Prostate gland (tissue), 2 donors: ENCODE data around the gene SFTA2. TPM values are rescaled to one million over a fixed set of nuclear protein-coding genes. Genes with fewer than 3 reads are reported as not detected.
"Not testable (repeated sequence)": the region's sequence is repeated elsewhere in the genome, so short reads cannot be mapped to it uniquely, and the experiment has no call there.

Source experiments
- DNase-seq: peaks from one replicate; pipeline ENCODE4 v3.0.0-alpha.2; 2019; ENCODE audit warnings: low spot score
- H3K27ac ChIP-seq, 2 donors: fragments of 200-600 bp; sonication (generic); 2 replicates each; pipeline ENCODE4 v1.5.1; 2017 to 2019
- H3K27me3 ChIP-seq: fragments of 200-600 bp; sonication (generic); replicated peaks from 2 replicates; pipeline ENCODE4 v1.5.1; 2019; ENCODE audit not compliant: insufficient read depth
- H3K36me3 ChIP-seq, 2 donors: fragments of 200-600 bp; sonication (generic); 1 replicate in 1 of 2; 2 replicates in 1 of 2; pipeline versions ENCODE4 v1.5.1 to v1.8.1; 2017 to 2019
- H3K4me1 ChIP-seq: fragments of 200-600 bp; sonication (generic); replicated peaks from 2 replicates; pipeline ENCODE4 v1.5.1; 2019
- H3K4me3 ChIP-seq, 2 donors: fragments of 200-600 bp; sonication (generic); 2 replicates each; pipeline ENCODE4 v1.5.1; 2017 to 2019
- H3K9me3 ChIP-seq: fragments of 200-600 bp; sonication (generic); 2 replicates; pipeline ENCODE4 v1.5.1; 2017
- CTCF ChIP-seq, 4 experiments: fragments of 200-600 bp in 2 of 4; fragments of 450-650 bp in 2 of 4; sonication (generic) in 2 of 4; IDR thresholded peaks; 1 replicate in 3 of 4; 2 replicates in 1 of 4; pipeline ENCODE4 v1.5.1; 2016 to 2019; ENCODE audit warnings: antibody characterized with exemption in 4 of 4, mild to moderate bottlenecking in 2 of 4, moderate library complexity in 2 of 4
- POLR2A ChIP-seq: fragments of 450-650 bp; IDR thresholded peaks from one replicate; pipeline ENCODE4 v1.6.1; 2016; ENCODE audit warnings: antibody characterized with exemption, mild to moderate bottlenecking
- POLR2AphosphoS5 ChIP-seq: sonication (generic); formaldehyde crosslinking; IDR thresholded peaks from one replicate; pipeline ENCODE4 v1.6.1; 2017; ENCODE audit warnings: antibody characterized with exemption
- WGBS: methylation state at CpG from one replicate; pipeline ENCODE4 v1.1.5; 2018; 5-methylcytosine and 5-hydroxymethylcytosine counted together
- intact Hi-C: fragments of 100-400 bp; cut with DNase I; formaldehyde crosslinking; loops from one replicate; pipeline ENCODE4 v1.14.2; 2022
- total RNA-seq, 2 donors: library from RNA; depleted of rRNA; stranded (reverse); fragments of >200 nt; gene quantifications; one replicate each; pipeline ENCODE4 v1.1.0, GENCODE V29; 2016

SFTA2 gene
- total RNA-seq, 2 donors from 2014 or later: not detected

GRCh38 chr6:30972816-30973215, 40.8 kb upstream of the SFTA2 start:
- DNase-seq: no peak
- WGBS: 94% methylated on average over 4 of the region's 4 CpGs
- H3K27me3 ChIP-seq: no peaks in the 10 kb centered on the region
- H3K27ac ChIP-seq: no peak overlapping the region
- intact Hi-C loops: no loop called here
- H3K9me3 ChIP-seq: no peaks in the 10 kb centered on the region
- no peaks in the 10 kb centered on the region for H3K4me1 ChIP-seq
- no peaks in the 10 kb centered on the region for H3K36me3 ChIP-seq
- no peak overlapping the region for H3K4me3 ChIP-seq
- TF ChIP-seq POLR2AphosphoS5 (no peak), POLR2A (no peak), CTCF (IDR thresholded peaks at IDR 0.05) (no peak)

GRCh38 chr6:30970946-30971345, 39.0 kb upstream of the SFTA2 start:
- intact Hi-C loops: no loop called here
- H3K4me1 ChIP-seq: no peaks in the 10 kb centered on the region
- WGBS: 62% methylated on average over 5 of the region's 5 CpGs

GRCh38 chr6:30969171-30969570, 37.2 kb upstream of the SFTA2 start:
- H3K9me3 ChIP-seq, H3K4me3 ChIP-seq, H3K27ac ChIP-seq, H3K36me3 ChIP-seq, DNase-seq, intact Hi-C loops, H3K4me1 ChIP-seq, H3K27me3 ChIP-seq: not testable (repeated sequence)
- 96% methylated on average over 6 of the region's 6 CpGs for WGBS

More at GRCh38 chr6:30970946-30971345, 39.0 kb upstream of the SFTA2 start:
- no peak for TF ChIP-seq CTCF (IDR thresholded peaks at IDR 0.05)
- TF ChIP-seq POLR2AphosphoS5: no peak
- TF ChIP-seq POLR2A: no peak
- Histone ChIP-seq H3K27ac (no peak overlapping the region), H3K9me3 (no peaks in the 10 kb centered on the region), H3K4me3 (no peak overlapping the region), H3K36me3 (no peaks in the 10 kb centered on the region), H3K27me3 (no peaks in the 10 kb centered on the region)
- no peak for DNase-seq

DNA sequence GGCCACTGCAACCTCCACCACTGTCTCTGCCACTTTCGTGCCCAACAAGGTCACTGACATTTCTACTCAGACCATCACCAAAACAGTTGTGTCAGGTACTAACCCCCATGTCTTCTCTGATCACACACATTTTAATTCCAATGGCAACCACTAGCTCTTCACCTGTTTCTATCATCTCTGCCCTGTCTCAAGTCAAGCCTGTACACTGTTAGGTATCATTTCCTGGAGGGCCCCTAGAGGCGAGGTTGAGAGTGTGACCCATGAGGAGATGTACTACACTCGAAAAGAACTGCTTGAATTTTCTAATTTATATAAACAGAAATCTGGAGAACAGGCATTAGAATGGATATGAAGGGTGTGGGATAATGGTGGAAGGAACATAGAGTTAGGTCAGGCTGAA, 34.2 kb upstream of the SFTA2 start:
- Histone ChIP-seq H3K27ac (no peak overlapping the region), H3K9me3 (no peaks in the 10 kb centered on the region), H3K4me3 (no peak overlapping the region), H3K27me3 (no peaks in the 10 kb centered on the region), H3K4me1 (no peaks in the 10 kb centered on the region), H3K36me3 (no peaks in the 10 kb centered on the region)
- TF ChIP-seq POLR2AphosphoS5 (no peak), POLR2A (no peak), CTCF (IDR thresholded peaks at IDR 0.05) (no peak)
- intact Hi-C loops: no loop called here
- 72% methylated on average over 3 of the region's 3 CpGs for WGBS
- no peak for DNase-seq

GRCh38 chr6:30965140-30965601, 33.2 kb upstream of the SFTA2 start:
- Histone ChIP-seq H3K27ac (no peak overlapping the region), H3K36me3 (no peaks in the 10 kb centered on the region), H3K4me3 (no peak overlapping the region), H3K27me3 (no peaks in the 10 kb centered on the region), H3K9me3 (no peaks in the 10 kb centered on the region), H3K4me1 (no peaks in the 10 kb centered on the region)
- no peak for DNase-seq
- intact Hi-C loops: no loop called here
- 88% methylated on average over 5 of the region's 5 CpGs for WGBS
- TF ChIP-seq CTCF (IDR thresholded peaks at IDR 0.05) (no peak), POLR2AphosphoS5 (no peak), POLR2A (no peak)
